Hepatic stellate cell (primary cell): ENCODE measurements around the gene FRAS1.
"Not testable (repeated sequence)": the region's sequence is repeated elsewhere in the genome, so short reads cannot be mapped to it uniquely, and the experiment has no call there.

Source experiments
- DNase-seq: peaks from one replicate; pipeline ENCODE4 v3.0.0; 2011; ENCODE audit warnings: low spot score

The FRAS1 gene, protein sequence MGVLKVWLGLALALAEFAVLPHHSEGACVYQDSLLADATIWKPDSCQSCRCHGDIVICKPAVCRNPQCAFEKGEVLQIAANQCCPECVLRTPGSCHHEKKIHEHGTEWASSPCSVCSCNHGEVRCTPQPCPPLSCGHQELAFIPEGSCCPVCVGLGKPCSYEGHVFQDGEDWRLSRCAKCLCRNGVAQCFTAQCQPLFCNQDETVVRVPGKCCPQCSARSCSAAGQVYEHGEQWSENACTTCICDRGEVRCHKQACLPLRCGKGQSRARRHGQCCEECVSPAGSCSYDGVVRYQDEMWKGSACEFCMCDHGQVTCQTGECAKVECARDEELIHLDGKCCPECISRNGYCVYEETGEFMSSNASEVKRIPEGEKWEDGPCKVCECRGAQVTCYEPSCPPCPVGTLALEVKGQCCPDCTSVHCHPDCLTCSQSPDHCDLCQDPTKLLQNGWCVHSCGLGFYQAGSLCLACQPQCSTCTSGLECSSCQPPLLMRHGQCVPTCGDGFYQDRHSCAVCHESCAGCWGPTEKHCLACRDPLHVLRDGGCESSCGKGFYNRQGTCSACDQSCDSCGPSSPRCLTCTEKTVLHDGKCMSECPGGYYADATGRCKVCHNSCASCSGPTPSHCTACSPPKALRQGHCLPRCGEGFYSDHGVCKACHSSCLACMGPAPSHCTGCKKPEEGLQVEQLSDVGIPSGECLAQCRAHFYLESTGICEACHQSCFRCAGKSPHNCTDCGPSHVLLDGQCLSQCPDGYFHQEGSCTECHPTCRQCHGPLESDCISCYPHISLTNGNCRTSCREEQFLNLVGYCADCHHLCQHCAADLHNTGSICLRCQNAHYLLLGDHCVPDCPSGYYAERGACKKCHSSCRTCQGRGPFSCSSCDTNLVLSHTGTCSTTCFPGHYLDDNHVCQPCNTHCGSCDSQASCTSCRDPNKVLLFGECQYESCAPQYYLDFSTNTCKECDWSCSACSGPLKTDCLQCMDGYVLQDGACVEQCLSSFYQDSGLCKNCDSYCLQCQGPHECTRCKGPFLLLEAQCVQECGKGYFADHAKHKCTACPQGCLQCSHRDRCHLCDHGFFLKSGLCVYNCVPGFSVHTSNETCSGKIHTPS (N-terminal part only)

DNA sequence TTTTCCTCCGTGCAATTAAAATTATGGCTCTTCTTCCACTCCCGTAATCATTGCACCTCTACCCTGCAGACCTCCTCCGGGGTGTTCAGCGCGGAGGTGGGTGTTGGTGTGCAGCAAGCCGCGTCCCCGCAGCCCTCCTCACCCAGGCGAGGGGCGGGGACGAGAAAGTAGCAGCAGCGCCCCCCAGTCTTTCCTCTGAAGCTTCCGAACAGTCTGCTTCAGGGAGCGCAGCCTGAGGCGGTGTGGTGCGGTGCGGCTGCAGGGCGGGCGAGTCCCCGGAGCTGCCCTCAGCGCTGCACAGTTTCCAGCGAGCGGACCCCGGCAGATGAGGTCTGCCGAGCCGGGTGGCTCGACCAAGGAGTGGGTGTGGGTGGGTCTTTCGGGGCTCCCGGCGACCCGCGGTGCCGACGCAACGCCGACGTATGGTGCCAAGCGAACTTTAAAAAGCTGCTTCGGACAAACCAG, at the start of gene FRAS1:
TSS of gene FRAS1 (plus strand) at position 189 of the 465 bp plus-strand sequence. CDS start 687 bp downstream, outside the sequence.
- peak; percentile 14 for DNase-seq

DNA sequence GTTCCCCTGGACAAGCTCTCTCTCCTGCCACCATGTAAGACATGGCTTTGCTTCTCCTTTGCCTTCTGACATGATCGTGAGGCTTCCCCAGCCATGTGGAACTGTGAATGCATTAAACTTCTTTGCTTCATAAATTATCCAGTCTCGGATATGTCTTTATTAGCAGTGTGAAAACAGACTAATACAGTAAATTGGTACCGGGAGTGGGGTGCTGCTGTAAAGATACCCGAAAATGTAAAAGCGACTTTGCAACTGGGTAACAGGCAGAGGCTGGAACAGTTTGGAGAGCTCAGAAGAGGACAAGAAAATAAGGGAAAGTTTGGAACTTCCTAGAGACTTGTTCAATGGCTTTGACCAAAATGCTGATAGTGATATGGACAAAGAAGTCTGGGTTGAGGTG, 46.1 kb upstream of the FRAS1 start:
- DNase-seq = not testable (repeated sequence)

DNA sequence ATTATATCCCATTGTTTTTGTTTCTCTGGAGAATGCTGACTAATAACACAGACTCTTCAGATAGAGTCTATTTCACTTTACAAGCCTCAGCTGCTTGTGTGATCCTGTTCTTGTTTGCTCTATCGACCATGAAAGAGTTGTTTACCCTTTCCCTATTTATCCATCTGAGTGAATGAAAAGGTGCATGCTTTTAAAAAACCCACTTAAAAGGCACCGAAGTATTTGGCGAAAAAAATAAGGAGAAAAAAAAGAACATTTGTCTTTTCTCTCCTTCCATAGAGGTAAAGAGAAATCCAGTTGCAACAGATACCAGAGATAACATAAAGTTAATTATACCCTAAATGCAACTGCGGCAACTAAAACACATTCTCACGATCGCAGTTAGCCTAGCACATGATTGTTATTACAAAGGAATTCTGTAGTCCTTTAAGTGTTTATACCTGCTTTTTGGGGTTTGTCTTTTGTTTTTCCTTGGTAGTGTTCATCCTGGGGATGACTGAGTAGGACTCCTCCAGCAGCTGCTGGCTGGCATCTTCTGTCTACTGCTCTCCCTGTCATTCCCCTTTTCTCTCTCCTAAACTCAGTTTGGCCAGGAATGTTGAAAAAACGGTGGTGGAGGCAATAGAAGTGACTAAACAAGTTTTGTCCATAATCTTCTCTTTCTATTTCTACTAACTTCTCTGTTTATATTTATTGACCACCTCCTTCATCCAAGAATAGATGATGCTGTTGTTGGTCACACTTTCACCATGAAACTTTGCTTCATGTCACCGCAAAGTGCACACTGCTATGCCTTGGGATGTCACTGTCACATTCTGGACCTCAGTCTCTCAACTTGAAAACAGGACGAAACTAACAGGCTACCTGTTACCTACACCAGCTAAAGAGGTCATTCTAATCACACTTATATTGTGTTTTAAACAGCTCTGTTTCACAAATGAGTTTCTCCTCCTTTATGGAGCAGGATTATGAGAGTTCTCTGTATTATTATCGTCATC, 41.9 kb upstream of the FRAS1 start:
- no peak for DNase-seq

DNA sequence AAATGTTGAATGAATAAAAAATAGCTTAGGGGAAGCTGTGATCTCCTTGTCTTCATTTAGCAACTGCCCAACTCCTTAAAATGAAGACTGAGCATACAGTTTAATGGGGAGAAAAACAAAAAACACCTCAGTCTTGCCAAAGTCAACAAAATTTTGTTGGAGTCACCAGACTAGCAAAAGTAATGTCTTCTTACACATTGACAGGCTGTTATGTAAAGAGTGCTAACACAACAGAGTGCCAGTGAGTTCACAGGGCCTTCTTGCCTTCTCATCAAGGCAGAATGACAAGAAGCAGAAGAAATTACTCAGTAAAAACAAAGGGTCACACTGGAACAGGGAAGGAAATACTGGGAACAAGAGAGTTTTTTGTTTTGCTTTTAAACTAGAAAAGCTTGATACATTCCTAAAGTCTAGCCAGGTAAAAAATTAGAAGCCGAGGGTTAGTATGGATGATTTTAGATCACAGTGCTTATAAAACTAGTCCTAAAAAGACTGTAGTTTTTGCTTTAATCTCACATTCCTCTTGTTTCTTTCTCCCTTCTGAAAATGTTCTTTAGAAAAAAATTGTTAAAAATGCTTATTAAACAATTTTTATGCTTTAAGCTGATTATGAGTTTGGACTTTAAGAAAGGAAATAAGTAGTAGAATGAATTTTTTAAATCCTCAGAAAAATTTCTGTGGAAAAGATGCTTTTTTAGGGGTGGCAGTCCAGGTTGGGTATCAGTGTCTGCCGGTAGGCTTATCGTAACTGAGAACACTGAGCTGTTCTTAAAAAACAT, 38.7 kb upstream of the FRAS1 start:
- no peak for DNase-seq

DNA sequence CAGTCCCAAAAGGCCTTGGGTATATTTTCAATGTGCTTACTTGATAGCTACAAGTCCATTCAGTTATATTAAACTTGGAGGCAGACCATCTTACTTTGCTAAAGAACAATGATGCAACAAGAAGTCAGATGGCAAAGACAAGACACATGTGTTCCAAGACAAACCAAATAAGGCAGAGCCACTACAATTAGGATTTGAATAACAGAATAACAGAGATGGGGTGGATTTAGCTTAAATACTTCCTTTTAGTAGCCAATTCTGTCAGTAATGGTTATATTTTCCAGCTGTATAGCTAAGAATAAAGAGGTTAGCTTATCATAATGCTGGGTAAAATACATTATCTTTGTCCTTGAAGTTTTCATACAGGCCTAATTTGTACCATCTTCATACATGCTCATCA, 37.7 kb upstream of the FRAS1 start:
- DNase-seq = no peak

DNA sequence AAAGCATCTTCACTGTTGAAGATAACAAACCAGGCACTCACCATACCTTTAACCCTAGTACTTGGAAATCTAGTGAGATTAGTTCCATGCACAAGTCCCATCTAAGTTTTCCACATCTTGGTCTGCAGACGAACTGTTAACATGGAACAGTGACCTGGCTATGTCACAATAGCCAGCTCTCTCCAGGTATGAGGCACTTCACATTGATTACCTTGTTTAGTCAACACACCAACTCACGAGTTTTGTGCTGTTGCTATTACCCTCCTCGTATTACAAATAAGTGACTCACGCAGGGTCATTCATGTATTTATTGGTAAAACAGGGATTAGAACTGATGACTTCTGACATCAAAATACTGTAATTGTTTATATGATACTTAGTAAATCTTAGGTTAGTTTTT, 36.4 kb upstream of the FRAS1 start:
- no peak for DNase-seq

DNA sequence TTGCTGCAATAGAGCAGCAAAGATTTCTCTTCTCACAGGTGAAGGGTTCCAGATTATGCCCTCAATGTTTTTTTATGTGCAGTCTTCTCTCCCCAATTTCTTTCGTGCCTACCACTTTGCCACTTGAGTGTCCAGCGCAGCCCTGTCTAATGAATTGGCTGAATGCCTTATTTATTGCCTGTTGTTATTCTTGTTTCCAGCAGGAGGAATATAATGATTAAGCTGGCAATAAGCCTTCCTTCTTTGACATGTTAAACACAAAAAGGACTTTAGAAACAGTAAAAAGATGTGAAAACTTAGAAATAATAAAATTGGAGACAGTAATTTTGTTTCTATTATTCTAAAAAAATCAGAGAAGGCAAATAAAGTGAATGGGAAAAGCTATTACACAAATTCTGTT, 34.6 kb upstream of the FRAS1 start:
- DNase-seq = no peak

DNA sequence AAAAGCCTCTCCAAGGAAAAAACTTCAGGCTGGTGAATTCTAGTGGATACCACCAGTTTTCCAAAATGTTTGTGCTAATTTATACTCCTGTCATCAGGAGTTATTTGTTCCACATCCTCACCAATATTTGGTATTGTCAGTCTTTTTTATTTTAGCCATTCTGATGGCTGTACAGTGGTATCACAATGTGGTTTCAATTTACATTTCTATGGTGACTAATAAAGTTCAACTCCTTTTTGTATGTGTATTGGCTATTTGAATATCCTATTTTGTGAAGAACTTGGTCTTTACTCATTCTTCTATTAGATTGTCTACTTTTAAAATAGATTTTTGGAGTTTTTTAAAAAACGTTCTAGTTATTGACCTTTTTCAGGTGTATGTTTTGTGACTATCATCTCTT, 33.0 kb upstream of the FRAS1 start:
- DNase-seq = no peak

DNA sequence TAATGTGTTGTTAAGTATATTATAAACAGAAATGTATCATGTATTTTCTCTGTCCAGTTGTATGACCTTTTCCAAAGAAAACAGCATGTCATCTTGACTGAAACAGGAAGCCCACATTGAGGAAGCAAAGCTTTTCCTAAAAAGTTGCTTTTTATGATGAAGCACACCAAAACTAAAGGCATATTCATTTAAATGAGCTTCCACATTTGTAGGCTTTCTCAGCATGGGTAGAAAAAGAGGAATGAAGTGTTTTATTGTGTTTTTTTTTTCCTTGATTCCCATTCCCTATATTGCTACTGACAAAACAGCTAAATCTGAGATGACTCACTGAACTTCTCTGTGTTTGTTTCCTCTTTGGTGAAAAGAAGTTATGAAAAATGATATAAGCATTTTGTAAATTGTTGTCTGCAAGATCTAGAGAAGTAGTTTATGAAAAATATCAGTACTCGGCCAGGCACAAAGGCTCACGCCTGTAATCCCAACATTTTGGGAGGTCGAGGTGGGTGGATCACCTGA, 32.5 kb upstream of the FRAS1 start:
- no peak for DNase-seq

DNA sequence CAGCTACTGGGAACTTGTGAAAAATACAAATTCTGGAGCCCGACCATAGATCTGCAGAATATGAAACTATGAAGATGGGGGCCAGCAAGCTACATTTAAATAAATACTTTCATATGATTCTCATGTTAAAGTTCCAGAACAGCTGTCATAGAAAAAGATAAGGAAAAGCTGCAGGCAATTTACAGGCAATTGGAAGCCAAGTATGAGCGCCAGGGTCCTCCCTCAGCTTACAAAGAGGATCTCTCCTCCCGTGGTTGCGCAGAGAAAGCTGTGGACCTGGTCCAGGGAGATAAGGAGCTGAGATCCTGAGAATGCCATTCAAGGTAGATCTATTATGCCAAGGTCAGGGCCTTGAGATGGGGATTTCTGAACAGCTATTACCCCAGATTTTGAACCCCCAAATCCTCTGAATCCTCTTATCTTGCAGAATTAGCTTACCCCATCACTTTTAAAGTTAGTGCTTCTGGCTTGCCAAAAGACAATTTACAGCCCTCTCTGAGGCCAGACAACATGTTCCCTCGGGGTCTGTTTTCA, 25.6 kb upstream of the FRAS1 start:
- DNase-seq = no peak

DNA sequence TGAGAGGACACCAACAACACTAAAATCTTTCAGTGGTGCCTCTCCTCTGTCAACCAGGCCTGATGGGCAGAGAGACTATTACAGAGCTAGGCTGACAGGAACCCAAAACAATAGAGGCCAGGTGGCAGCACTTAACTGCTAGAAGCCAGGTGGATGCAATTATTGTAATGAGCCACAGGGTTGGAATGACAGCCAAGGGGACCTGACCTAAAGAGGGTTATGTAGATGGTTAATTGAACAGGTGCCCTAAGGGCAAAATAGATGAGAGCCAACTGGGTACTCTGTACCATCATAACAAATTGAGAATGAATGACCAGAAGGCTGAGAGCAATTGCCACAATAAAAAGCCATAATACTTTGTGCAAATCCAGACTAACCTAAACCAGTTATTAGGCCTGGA, 24.7 kb upstream of the FRAS1 start:
- DNase-seq = no peak

DNA sequence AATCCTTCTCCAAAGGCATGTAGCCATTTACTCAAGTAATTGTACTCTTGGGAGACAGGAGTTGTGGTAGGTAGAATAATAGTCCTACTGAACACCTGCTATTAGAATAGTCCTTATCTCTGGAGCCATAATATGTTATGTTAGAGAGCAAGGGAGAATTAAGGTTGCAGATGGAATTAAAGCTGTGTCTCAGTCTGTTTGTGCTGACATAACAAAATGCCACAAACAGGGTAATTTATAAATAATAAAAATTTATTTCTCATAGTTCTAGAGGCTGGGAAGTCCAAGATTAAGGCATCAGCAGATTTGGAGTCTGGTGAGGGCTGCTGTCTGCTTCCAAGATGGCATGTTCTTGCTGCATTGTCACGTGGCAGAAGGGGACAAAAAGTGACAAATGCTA, 24.2 kb upstream of the FRAS1 start:
- no peak for DNase-seq

DNA sequence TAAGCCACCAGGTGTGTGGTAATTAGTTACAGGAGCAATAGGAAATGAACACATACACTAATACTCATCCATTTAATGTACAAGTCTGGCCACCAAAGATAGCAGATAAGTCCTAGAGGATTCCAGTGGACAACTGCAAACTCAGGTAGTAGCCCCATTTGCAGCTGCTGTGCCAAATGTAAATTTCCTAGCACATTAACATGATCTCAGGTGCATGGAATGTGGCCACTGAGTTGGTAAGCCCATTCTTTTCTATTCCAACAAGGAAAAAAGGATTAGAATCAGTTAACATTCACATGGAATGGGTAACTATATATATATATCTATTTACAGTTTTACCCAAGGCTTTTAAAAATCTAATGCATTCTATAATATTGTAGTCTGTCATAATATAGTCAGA, 23.3 kb upstream of the FRAS1 start:
- DNase-seq = no peak

DNA sequence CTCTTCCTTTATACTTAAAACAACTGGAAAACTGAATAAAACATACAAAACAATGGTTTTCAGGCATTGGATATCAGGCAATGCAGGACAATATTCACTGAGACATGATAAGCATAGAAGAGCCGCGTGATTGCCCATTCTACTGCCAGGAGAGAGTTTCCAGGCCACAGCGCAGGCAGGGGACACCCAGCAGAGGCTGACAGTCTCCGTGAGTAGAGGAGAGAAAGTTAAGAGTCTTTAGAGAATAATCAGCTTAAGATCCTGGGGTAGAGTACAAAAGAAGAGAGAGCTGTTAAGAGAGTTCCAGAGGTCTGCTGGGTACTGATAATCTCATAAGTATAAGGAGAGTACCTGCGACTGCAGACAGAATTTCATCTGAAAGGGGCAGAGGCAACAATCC, 18.4 kb upstream of the FRAS1 start:
- no peak for DNase-seq

DNA sequence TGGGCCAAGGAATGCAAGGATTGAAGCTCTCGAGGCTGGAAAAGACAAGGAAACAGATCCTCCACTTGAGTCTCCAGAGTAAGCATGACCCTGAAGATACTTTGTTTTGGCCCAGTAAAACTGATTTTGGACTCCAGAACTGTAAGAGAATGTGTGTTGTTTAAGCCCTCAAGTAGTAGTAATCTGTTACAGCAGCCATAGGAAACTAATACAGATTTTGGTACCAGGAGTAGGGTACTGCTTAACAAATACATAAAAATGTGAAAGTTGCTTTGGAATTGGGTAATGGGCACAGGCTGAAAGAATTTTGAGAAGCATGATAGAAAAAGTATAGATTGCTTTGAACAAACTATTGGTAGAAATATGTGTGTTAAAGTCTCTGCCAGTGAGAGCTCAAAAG, 17.4 kb upstream of the FRAS1 start:
- DNase-seq = no peak

DNA sequence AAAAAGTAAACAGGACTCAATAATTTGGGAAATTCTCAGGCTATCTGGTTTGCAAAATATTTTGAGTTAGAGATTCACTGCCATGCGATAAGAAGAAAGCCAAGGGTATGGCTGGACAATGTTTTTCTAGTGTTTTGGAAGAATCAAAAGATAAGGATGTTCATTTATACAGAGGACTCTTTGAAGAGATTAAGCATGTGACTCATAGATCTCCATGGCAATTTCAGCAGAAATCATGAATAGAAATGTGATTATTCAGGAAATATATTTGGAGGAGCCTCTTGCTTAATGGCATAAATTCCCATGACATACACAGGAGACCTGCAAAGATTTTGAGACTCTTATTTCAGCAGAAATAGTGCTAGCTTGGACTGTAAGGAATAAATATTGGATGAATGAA, 16.7 kb upstream of the FRAS1 start:
- no peak for DNase-seq

DNA sequence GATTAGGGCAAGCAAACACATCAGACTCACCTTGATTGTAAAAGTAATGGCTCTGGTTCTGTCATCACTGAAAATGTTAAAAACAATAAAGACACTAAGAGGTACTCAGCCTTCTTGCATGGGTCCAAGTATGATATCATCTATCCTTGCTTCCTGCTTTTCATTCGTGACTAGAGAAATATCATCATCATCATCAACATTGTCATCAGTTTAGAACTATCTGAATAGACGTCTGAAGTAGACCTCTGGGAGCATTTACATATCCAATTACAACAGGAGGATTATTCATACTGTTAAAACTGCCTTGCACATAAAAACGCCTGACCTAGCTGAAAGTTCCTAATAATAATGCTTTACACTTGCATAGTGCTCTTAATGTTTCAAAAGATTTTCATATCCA, 9.8 kb upstream of the FRAS1 start:
- DNase-seq = no peak

DNA sequence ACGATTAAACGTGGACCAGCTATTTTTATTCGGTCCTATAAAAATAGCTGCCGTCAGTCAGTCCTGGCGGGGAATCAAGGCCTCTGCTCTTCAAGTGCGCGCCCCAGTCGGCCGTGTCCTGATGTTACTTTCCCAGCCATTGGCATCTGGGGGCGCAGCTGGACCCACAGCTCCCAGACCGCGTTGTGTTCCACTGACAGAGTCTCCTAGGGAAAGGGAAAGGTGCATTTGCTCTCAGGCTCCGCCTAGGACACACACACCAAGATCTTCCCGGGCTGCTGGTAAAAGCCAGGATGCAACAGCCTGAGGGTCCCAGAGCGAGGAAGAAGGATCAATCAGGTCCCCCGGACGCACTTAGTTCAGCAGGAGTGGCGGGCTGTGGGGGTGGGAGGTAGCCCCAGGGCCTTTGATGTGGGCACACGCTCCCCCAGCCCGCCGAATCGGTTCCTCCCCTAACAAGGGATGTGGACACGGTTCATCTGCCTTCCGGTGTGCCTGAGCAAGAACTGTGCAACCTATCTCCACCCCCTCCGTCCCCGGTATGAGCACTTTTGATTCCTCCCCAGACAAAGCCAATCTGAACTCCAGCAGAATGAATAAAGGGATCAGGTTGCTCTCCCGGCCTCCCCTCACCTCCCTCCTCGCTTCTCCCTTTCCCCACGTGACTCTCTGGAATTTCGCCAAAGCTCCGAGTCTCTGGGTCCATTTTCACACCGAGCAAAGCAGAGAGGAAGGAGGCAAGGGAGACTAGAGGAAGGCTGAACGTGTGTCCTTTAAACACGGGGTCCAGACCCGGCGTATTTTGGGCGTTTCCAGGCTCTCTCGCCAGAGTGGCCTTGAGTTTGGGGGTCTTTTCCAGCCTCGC, 626 bp upstream of the FRAS1 start:
- DNase-seq = peak; percentile 16
